GM10847 (cell line): ENCODE measurements around the gene CERS6.

Experiments
- POLR2A ChIP-seq: IDR thresholded peaks from 2 replicates; pipeline ENCODE4 v1.6.1; 2011; ENCODE audit not compliant: insufficient read length; ENCODE audit errors: extremely low read depth

Gene CERS6

DNA sequence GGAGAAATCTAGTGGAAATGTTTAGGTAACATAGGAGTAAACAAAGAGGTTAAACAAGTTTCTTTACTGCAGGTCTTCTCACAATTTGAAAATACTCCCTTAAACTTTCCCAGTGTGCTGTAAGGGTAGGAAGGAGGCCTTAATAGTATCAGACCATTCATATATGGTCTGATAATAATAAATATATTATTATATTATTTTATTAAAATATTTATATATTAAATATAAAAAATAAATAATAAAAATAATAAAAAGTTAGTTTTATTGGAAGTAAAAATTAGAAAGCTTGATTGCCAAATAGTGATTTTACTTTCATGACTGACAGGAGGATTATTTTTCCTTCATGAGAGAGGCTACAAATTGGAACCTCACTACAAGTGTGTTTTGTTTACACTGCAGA, 353.5 kb downstream of the CERS6 start:
- TF ChIP-seq POLR2A = no peak

- no peak for TF ChIP-seq POLR2A
Measured at GRCh38 chr2:168810235-168810634, 354.2 kb downstream of the CERS6 start.

- no peak for TF ChIP-seq POLR2A
Measured at GRCh38 chr2:168811696-168812095, 355.6 kb downstream of the CERS6 start.

DNA sequence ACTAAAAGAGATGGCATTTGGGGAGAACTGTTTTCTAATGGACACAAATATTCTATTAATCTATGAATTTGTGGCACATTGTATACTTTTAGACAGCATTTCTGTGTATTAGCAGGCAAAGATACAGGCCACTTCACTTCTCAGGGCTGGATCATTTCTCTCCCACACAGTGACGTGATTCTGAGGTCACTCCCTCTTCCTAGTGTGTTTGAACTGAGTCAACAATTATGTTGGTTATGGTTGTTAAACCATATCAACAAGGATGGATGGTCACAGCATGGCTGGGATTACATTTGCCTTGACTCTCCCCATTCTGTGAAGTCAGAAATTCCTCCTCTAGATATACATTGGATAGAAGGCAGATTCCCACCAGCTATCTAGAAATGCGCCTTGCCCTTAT, 358.0 kb downstream of the CERS6 start:
- no peak for TF ChIP-seq POLR2A

DNA sequence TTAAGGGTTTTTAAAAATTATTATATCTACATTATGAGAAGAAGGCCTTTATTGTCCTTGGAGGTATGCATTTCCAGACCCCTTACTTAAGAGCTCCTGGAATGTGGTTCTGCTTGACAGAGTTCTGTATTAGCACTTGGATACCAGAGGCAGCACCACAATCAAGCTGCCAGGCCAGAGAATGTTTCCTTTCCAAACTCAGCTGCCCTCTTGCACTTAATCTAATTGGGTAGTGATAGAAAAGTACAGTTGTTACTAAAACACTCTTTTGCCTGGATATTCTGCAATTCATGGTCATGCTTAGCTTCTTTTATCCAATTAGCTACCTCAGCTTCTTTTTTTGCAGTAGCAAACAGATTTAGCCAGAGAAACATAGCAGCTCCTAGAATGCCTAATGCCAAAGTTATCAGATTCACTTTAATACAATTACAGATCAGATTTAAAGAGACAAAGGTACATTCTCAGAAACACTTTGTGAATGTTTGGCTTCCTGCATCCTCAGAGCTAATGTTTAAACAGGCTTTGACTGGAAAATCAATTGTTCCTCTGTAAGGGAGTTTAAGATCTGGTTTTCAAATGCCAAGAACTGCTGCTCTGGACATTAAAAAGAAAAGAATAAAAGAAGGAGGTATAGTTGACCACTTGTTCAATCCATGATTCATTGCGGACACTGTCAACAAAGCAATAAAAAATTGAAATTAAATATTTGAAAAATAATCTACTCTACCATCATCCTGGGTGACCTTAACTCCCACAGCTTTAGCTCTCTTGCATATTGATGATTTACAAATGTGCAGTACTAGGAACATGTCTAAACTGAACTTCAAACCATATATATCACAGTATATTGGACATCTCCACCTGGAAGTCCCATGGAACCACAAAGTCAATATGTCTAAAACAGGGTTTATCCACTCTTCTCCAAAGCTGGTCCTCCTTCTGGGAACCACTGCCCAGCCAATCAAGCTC, 359.2 kb downstream of the CERS6 start:
- TF ChIP-seq POLR2A = no peak

- no peak for TF ChIP-seq POLR2A
Measured at GRCh38 chr2:168816369-168816768, 360.3 kb downstream of the CERS6 start.

- TF ChIP-seq POLR2A = no peak
Measured at GRCh38 chr2:168819050-168819715, 363.1 kb downstream of the CERS6 start.

DNA sequence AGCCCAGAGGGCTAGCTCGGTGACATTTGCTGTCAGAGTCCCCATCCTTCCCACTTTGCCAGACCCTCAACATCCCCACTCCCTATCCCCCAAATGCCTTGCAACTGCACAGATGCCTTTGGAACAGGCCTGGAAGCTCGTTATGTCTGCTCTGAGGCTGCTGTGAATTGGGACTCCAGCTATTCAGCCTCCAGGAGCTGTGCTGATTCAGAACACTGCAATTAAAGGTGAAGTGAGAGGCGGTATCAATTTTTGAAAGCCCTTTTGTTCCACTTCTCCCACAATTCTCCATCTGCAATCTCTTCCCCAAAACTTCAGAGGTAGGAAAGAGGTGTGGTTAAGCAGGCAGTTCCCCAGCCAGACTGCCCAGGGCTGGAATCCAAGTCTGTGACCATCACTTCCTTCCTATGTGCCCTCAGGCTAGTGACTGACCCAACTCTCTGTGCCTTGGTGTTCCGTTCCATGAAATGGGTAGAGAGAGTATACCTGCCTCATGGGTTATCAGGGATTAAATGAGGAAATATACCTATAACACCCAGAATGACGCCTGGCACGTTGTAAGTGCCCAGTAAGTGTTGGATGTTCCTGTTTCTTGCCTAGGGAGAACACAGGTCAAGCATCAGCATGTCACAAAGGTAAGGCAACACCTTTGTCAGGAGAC, 363.9 kb downstream of the CERS6 start:
- TF ChIP-seq POLR2A = no peak

GRCh38 chr2:168821577-168821976, 365.5 kb downstream of the CERS6 start:
- TF ChIP-seq POLR2A = no peak

DNA sequence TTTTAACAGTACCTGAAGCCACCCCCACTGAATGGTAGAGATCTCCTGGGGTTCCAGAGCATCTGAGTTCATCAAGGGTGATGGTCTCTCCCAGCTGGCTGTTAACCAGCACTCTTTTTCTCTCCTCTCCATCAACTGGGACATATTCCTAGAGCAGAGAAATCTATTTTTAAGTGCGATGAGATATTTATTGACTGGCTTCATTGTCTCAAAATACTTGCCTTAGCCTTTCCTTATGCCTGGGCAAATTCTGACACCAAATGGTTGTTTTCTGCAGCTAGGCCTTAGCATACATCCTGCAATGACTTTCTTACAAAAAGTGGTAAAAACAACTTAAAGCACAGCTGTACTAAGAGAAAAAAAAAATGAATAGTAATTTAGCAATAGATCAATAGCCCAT, 365.9 kb downstream of the CERS6 start:
- no peak for TF ChIP-seq POLR2A
